ENCODE measurements around the gene BCL2A1. TPM values are rescaled to one million over a fixed set of nuclear protein-coding genes. Genes with fewer than 3 reads are reported as not detected.
A peak's percentile ranks its signal among the peaks of the same experiment; 100 is the strongest.

The BCL2A1 gene
- total RNA-seq, 1 experiment from 2014 or later: 4.7 TPM

GRCh38 chr15:79966634-79967297 lies 4.2 kb downstream of the BCL2A1 start:
- Histone ChIP-seq H3K9me3 (ENCODE audit: control insufficient read depth, insufficient read depth, low read depth, low read length) (no peaks in the 10 kb centered on the region), H3K36me3 (ENCODE audit: control insufficient read depth, insufficient read depth, low read length) (no peaks in the 10 kb centered on the region), H3K27me3 (ENCODE audit: control insufficient read depth, insufficient read depth, low read length) (no peaks in the 10 kb centered on the region), H3K4me3 (ENCODE audit: low read depth in 2 of 2, low read length in 2 of 2) (peak overlapping the region; percentile 0 to 49; a peak in 2 of 4 replicates), H3K27ac (ENCODE audit: low read length) (peak overlapping the region; percentile 71), H3K4me1 (ENCODE audit: control insufficient read depth, insufficient read depth, low read length) (peaks cover 33% of the 10 kb centered on the region)
- ATAC-seq (peak; percentile 32), DNase-seq (ENCODE audit: low read depth, low spot score) (no peak)
- POLR2A ChIA-PET: interaction anchor here (0.7 kb wide), 3 partner anchors 614 to 1895 kb away, joined by 3 to 18 read pairs (median 11); no protein-coding TSS in a partner anchor
- TF ChIP-seq SIN3A (IDR thresholded peaks at IDR 0.05; ENCODE audit: borderline replicate concordance, insufficient read depth, low read depth, low read length) (no peak), POLR2AphosphoS5 (IDR thresholded peaks at IDR 0.05; ENCODE audit: low read depth, low read length) (no peak), REST (IDR thresholded peaks at IDR 0.05; ENCODE audit: insufficient read depth in 1 of 2, low read depth in 2 of 2, low read length in 1 of 2) (no peak), TCF7L2 (IDR thresholded peaks at IDR 0.05; ENCODE audit: low read depth, low read length) (no peak), CTCF (IDR thresholded peaks at IDR 0.05) (no peak)
- TSS peak; percentile 95 for BruUV-seq (replicated peaks)
- in situ Hi-C loops (cut with HindIII; ENCODE audit: low pct_unique_long_range_greater_than_20kb, low sequenced_read_pairs): no loop called here
- CTCF ChIA-PET: interaction anchor here (0.7 kb wide), 1 partner anchor 1029 kb away, joined by 3 read pairs; no protein-coding TSS in a partner anchor
- intact Hi-C loops (cut with micrococcal nuclease; ENCODE audit: unreplicated experiment): loop anchor here (5.0 kb wide), 1 partner anchor 44 kb away; no protein-coding TSS in a partner anchor

GRCh38 chr15:79965846-79966630 lies 5.0 kb downstream of the BCL2A1 start:
- intact Hi-C loops (cut with micrococcal nuclease; ENCODE audit: unreplicated experiment): loop anchor here (5.0 kb wide), 1 partner anchor 44 kb away; no protein-coding TSS in a partner anchor
- ATAC-seq: peak; percentile 74

More at GRCh38 chr15:79965846-79966630, 5.0 kb downstream of the BCL2A1 start:
- POLR2A ChIA-PET: interaction anchor here (0.7 kb wide), 1 partner anchor 613 kb away, joined by 3 read pairs; no protein-coding TSS in a partner anchor
- TF ChIP-seq CTCF (IDR thresholded peaks at IDR 0.05) (no peak), TCF7L2 (IDR thresholded peaks at IDR 0.05; ENCODE audit: low read depth, low read length) (no peak), POLR2AphosphoS5 (IDR thresholded peaks at IDR 0.05; ENCODE audit: low read depth, low read length) (no peak), SIN3A (IDR thresholded peaks at IDR 0.05; ENCODE audit: borderline replicate concordance, insufficient read depth, low read depth, low read length) (no peak)
- no peaks in the 10 kb centered on the region for H3K9me3 ChIP-seq (ENCODE audit: control insufficient read depth, insufficient read depth, low read depth, low read length)
- peak overlapping the region in 1 of 2 experiments; percentile 49; a peak in 2 of 4 replicates for H3K4me3 ChIP-seq (ENCODE audit: low read depth in 2 of 2, low read length in 2 of 2)
- CTCF ChIA-PET: no interaction called here
- in situ Hi-C loops (cut with HindIII; ENCODE audit: low pct_unique_long_range_greater_than_20kb, low sequenced_read_pairs): no loop called here
- BruUV-seq (replicated peaks): no TSS peak
- no peaks in the 10 kb centered on the region for H3K36me3 ChIP-seq (ENCODE audit: control insufficient read depth, insufficient read depth, low read length)
- peaks cover 28% of the 10 kb centered on the region for H3K4me1 ChIP-seq (ENCODE audit: control insufficient read depth, insufficient read depth, low read length)
- H3K27ac ChIP-seq (ENCODE audit: low read length): peak overlapping the region; percentile 71
- DNase-seq (ENCODE audit: low read depth, low spot score): peak; percentile 88
- H3K27me3 ChIP-seq (ENCODE audit: control insufficient read depth, insufficient read depth, low read length): no peaks in the 10 kb centered on the region
